GM23338 (cell line): ENCODE measurements around the gene CTSG. TPM values are rescaled to one million over a fixed set of nuclear protein-coding genes. Genes with fewer than 3 reads are reported as not detected.

ENCODE experiments used
- ATAC-seq: fragments of 200-7000 bp; cut with Tn5 transposase; 3 replicates; pipeline ENCODE4 v1.9.1; 2020
- DNase-seq: peaks from one replicate; pipeline ENCODE4 v3.0.0-alpha.2; 2015; ENCODE audit warnings: low spot score
- H2AFZ ChIP-seq: fragments of 200-600 bp; sonication (generic); 2 replicates; pipeline ENCODE4 v1.8.0; 2016; ENCODE audit warnings: antibody characterized with exemption, mild to moderate bottlenecking, moderate library complexity
- H3F3A ChIP-seq: fragments of 200-600 bp; sonication (generic); replicated peaks from 2 replicates; pipeline ENCODE4 v1.8.0; 2017; ENCODE audit warnings: antibody characterized with exemption, mixed run types, low read depth
- H3K27ac ChIP-seq: fragments of 200-600 bp; sonication (generic); 2 replicates; pipeline ENCODE4 v1.6.1; 2016; ENCODE audit warnings: low read depth
- H3K27me3 ChIP-seq: fragments of 200-600 bp; sonication (generic); 2 replicates; pipeline ENCODE4 v1.8.0; 2016; ENCODE audit warnings: mild to moderate bottlenecking, mixed run types, moderate library complexity; ENCODE audit not compliant: insufficient read depth
- H3K36me3 ChIP-seq: fragments of 200-600 bp; sonication (generic); 2 replicates; pipeline ENCODE4 v1.8.0; 2016; ENCODE audit warnings: mild to moderate bottlenecking; ENCODE audit not compliant: insufficient read depth
- H3K4me1 ChIP-seq: fragments of 200-600 bp; sonication (generic); 2 replicates; pipeline ENCODE4 v1.8.0; 2016; ENCODE audit warnings: mild to moderate bottlenecking, moderate library complexity; ENCODE audit not compliant: insufficient read depth
- H3K4me2 ChIP-seq: fragments of 200-600 bp; sonication (generic); 2 replicates; pipeline ENCODE4 v1.7.1; 2017; ENCODE audit warnings: mixed run types
- H3K4me3 ChIP-seq: fragments of 200-600 bp; sonication (generic); 2 replicates; pipeline ENCODE4 v1.6.1; 2016; ENCODE audit warnings: mixed run types
- H3K79me2 ChIP-seq: fragments of 200-600 bp; sonication (generic); replicated peaks from 2 replicates; pipeline ENCODE4 v1.8.0; 2017; ENCODE audit warnings: mild to moderate bottlenecking; ENCODE audit not compliant: insufficient read depth
- H3K9me2 ChIP-seq: fragments of 200-600 bp; sonication (generic); 2 replicates; pipeline ENCODE4 v1.8.0; 2017; ENCODE audit not compliant: insufficient read depth
- H4K20me1 ChIP-seq: fragments of 200-600 bp; sonication (generic); replicated peaks from 2 replicates; pipeline ENCODE4 v1.8.0; 2017; ENCODE audit warnings: mild to moderate bottlenecking; ENCODE audit not compliant: insufficient read depth
- H3K27ac Mint-ChIP-seq: 2 replicates; pipeline ENCODE4 v1.8.0; 2020; ENCODE audit warnings: inconsistent platforms, mild to moderate bottlenecking, moderate library complexity, mixed read lengths
- H3K27me3 Mint-ChIP-seq: 3 replicates; pipeline ENCODE4 v1.8.0; 2022; ENCODE audit warnings: low read depth, mild to moderate bottlenecking, moderate library complexity, mixed read lengths, inconsistent platforms; ENCODE audit not compliant: insufficient read depth, poor library complexity
- H3K36me3 Mint-ChIP-seq: 3 replicates; pipeline ENCODE4 v1.8.0; 2021; ENCODE audit warnings: low read depth, mild to moderate bottlenecking, inconsistent platforms, moderate library complexity, mixed read lengths
- H3K4me1 Mint-ChIP-seq: 3 replicates; pipeline ENCODE4 v1.8.0; 2020; ENCODE audit warnings: mild to moderate bottlenecking, inconsistent platforms, mixed read lengths
- H3K4me3 Mint-ChIP-seq: 3 replicates; pipeline ENCODE4 v1.8.0; 2021; ENCODE audit warnings: moderate library complexity, mild to moderate bottlenecking, inconsistent platforms, mixed read lengths
- H3K9me3 Mint-ChIP-seq: 3 replicates; pipeline ENCODE4 v1.8.0; 2020; ENCODE audit warnings: moderate library complexity, mild to moderate bottlenecking, inconsistent platforms, mixed read lengths
- POLR2AphosphoS5 ChIP-seq: IDR thresholded peaks from 2 replicates; pipeline ENCODE4 v1.6.1; 2016; ENCODE audit warnings: antibody characterized with exemption, low read depth
- ZNF114 ChIP-seq: fragments of 250-450 bp; sonication (Bioruptor Pico); IDR thresholded peaks from 2 replicates; pipeline ENCODE4 v1.5.0; 2020; ENCODE audit warnings: mild to moderate bottlenecking, moderate library complexity
- ZNF331 ChIP-seq: fragments of 250-450 bp; sonication (Bioruptor Pico); IDR thresholded peaks from 2 replicates; pipeline ENCODE4 v1.5.0; 2020; ENCODE audit warnings: low read depth, mild to moderate bottlenecking, moderate library complexity
- long read RNA-seq: library from polyadenylated mRNA; unstranded; transcript quantifications from one replicate; pipeline ENCODE4 v2.0.0, GENCODE V29; 2020; ENCODE audit not compliant: unreplicated experiment
- polyA plus RNA-seq: library from polyadenylated mRNA; unstranded; fragments of >200 nt; fragmentation: Nextera tagmentation; extraction: Ambion mirVana; gene quantifications from 2 replicates; pipeline ENCODE4 v1.2.1, GENCODE V29; 2016
- total RNA-seq: library from RNA; depleted of rRNA; stranded (reverse); fragments of >200 nt; shearing (Covaris generic); gene quantifications from 2 replicates; pipeline ENCODE4 v1.2.3, GENCODE V29; 2014; rRNA removed
- TF ChIP-seq, protein P1 (sequence below): fragments of 250-450 bp; sonication (Bioruptor Pico); IDR thresholded peaks from 2 replicates; pipeline ENCODE4 v1.5.0; 2020; ENCODE audit warnings: mild to moderate bottlenecking, moderate library complexity
- TF ChIP-seq, protein P2 (sequence below), 2 experiments: fragments of 200-600 bp in 1 of 2; sonication (generic) in 1 of 2; conservative IDR thresholded peaks; 2 replicates each; pipeline versions ENCODE4 v1.5.1 to v1.6.1; 2016 to 2017; ENCODE audit warnings: antibody characterized with exemption in 2 of 2, low read depth in 2 of 2, mild to moderate bottlenecking in 2 of 2, moderate library complexity in 1 of 2

CTSG gene, protein sequence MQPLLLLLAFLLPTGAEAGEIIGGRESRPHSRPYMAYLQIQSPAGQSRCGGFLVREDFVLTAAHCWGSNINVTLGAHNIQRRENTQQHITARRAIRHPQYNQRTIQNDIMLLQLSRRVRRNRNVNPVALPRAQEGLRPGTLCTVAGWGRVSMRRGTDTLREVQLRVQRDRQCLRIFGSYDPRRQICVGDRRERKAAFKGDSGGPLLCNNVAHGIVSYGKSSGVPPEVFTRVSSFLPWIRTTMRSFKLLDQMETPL
- total RNA-seq (not detected in 2 replicates), polyA plus RNA-seq (not detected in 2 replicates)
- long read RNA-seq: 0 reads

DNA sequence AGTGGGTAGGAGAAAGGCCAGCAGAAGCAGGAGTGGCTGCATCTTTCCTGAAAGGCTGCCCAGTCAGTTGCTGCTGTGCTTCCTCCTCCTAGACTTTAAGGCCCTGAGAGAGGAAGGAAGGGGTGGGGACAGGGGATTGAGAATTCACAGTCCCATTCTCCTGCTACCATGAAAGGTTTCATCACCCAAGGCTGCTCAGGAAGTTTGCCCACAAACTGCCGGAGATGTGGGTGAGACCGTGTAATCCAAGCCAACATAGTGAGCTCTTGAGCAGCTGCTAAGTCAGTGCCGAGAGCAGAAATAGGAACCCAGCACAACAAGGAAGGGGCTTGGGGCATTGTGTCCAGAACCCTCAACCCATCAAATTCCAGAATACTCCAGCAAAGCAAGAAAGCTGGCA is at the start of gene CTSG:
Gene CTSG (minus strand): TSS at position 69 of the 400 bp plus-strand sequence. CDS start 27 bp downstream, at position 42.
- H3K4me1 ChIP-seq: no peaks in the 10 kb centered on the region; the same call in 1 of the 2 replicates
- TF ChIP-seq ZNF114 (CRISPR knock-in tag) (no peak), ZNF331 (CRISPR knock-in tag) (no peak), POLR2AphosphoS5 (no peak)
- TF ChIP-seq, protein P1, sequence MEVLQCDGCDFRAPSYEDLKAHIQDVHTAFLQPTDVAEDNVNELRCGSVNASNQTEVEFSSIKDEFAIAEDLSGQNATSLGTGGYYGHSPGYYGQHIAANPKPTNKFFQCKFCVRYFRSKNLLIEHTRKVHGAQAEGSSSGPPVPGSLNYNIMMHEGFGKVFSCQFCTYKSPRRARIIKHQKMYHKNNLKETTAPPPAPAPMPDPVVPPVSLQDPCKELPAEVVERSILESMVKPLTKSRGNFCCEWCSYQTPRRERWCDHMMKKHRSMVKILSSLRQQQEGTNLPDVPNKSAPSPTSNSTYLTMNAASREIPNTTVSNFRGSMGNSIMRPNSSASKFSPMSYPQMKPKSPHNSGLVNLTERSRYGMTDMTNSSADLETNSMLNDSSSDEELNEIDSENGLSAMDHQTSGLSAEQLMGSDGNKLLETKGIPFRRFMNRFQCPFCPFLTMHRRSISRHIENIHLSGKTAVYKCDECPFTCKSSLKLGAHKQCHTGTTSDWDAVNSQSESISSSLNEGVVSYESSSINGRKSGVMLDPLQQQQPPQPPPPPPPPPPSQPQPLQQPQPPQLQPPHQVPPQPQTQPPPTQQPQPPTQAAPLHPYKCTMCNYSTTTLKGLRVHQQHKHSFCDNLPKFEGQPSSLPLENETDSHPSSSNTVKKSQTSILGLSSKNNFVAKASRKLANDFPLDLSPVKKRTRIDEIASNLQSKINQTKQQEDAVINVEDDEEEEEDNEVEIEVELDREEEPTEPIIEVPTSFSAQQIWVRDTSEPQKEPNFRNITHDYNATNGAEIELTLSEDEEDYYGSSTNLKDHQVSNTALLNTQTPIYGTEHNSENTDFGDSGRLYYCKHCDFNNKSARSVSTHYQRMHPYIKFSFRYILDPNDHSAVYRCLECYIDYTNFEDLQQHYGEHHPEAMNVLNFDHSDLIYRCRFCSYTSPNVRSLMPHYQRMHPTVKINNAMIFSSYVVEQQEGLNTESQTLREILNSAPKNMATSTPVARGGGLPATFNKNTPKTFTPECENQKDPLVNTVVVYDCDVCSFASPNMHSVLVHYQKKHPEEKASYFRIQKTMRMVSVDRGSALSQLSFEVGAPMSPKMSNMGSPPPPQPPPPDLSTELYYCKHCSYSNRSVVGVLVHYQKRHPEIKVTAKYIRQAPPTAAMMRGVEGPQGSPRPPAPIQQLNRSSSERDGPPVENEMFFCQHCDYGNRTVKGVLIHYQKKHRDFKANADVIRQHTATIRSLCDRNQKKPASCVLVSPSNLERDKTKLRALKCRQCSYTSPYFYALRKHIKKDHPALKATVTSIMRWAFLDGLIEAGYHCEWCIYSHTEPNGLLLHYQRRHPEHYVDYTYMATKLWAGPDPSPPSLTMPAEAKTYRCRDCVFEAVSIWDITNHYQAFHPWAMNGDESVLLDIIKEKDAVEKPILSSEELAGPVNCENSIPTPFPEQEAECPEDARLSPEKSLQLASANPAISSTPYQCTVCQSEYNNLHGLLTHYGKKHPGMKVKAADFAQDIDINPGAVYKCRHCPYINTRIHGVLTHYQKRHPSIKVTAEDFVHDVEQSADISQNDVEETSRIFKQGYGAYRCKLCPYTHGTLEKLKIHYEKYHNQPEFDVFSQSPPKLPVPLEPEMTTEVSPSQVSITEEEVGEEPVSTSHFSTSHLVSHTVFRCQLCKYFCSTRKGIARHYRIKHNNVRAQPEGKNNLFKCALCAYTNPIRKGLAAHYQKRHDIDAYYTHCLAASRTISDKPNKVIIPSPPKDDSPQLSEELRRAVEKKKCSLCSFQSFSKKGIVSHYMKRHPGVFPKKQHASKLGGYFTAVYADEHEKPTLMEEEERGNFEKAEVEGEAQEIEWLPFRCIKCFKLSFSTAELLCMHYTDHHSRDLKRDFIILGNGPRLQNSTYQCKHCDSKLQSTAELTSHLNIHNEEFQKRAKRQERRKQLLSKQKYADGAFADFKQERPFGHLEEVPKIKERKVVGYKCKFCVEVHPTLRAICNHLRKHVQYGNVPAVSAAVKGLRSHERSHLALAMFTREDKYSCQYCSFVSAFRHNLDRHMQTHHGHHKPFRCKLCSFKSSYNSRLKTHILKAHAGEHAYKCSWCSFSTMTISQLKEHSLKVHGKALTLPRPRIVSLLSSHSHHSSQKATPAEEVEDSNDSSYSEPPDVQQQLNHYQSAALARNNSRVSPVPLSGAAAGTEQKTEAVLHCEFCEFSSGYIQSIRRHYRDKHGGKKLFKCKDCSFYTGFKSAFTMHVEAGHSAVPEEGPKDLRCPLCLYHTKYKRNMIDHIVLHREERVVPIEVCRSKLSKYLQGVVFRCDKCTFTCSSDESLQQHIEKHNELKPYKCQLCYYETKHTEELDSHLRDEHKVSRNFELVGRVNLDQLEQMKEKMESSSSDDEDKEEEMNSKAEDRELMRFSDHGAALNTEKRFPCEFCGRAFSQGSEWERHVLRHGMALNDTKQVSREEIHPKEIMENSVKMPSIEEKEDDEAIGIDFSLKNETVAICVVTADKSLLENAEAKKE (CRISPR knock-in tag): no peak
- TF ChIP-seq, protein P2, sequence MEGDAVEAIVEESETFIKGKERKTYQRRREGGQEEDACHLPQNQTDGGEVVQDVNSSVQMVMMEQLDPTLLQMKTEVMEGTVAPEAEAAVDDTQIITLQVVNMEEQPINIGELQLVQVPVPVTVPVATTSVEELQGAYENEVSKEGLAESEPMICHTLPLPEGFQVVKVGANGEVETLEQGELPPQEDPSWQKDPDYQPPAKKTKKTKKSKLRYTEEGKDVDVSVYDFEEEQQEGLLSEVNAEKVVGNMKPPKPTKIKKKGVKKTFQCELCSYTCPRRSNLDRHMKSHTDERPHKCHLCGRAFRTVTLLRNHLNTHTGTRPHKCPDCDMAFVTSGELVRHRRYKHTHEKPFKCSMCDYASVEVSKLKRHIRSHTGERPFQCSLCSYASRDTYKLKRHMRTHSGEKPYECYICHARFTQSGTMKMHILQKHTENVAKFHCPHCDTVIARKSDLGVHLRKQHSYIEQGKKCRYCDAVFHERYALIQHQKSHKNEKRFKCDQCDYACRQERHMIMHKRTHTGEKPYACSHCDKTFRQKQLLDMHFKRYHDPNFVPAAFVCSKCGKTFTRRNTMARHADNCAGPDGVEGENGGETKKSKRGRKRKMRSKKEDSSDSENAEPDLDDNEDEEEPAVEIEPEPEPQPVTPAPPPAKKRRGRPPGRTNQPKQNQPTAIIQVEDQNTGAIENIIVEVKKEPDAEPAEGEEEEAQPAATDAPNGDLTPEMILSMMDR (conservative IDR thresholded peaks at IDR 0.05; ENCODE audit: low read depth in 2 of 2): no peak
- Mint-ChIP-seq H3K27ac (no peak within 1 kb of the TSS), H3K27me3 (peaks cover 1% of the 10 kb centered on the region), H3K4me3 (no peak within 1 kb of the TSS), H3K4me1 (peaks cover 3% of the 10 kb centered on the region; the same call in 1 of the 3 replicates), H3K9me3 (no peaks in the 10 kb centered on the region), H3K36me3 (no peaks in the 10 kb centered on the region)
- H3K27ac ChIP-seq: no peak within 1 kb of the TSS
- H3K4me3 ChIP-seq: no peak within 1 kb of the TSS
- no peaks in the 10 kb centered on the region for H4K20me1 ChIP-seq
- no peaks in the 10 kb centered on the region for H3K27me3 ChIP-seq
- no peak for DNase-seq
- H3K36me3 ChIP-seq: no peaks in the 10 kb centered on the region
- H3F3A ChIP-seq: no peaks in the 10 kb centered on the region
- no peak within 1 kb of the TSS; the same call in 1 of the 2 replicates for H2AFZ ChIP-seq
- H3K79me2 ChIP-seq: no peaks in the 10 kb centered on the region
- H3K9me2 ChIP-seq: no peaks in the 10 kb centered on the region
- ATAC-seq: no peak
- H3K4me2 ChIP-seq: no peak within 1 kb of the TSS
